Right hindlimb (tissue), 1 donor: Measurements from ENCODE around the gene MAPK1IP1L.
"Not testable (repeated sequence)": the region's sequence is repeated elsewhere in the genome, so short reads cannot be mapped to it uniquely, and the experiment has no call there.

Experiments
- DNase-seq: peaks from one replicate; pipeline ENCODE4 v3.0.0-alpha.2; 2018

The MAPK1IP1L gene

DNA sequence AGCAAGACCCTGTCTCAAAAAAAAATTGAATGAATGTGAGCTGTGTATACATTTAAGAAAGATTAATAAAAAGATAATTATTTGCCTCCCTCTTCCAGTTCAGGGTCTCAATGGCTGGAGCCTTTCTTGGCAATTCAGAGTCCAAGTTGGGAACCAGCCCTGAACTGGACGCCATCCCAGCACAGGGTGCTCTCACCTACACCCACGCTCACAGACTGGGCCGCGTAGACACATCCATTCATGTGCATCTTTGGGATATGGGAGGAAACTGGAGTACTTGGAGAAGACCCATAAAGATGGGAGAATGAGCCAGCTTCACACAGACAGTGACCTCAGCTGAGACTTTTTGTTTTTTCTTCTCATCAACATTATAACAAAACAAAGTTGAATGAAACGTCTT, 6.5 kb downstream of the MAPK1IP1L start:
- no peak for DNase-seq

DNA sequence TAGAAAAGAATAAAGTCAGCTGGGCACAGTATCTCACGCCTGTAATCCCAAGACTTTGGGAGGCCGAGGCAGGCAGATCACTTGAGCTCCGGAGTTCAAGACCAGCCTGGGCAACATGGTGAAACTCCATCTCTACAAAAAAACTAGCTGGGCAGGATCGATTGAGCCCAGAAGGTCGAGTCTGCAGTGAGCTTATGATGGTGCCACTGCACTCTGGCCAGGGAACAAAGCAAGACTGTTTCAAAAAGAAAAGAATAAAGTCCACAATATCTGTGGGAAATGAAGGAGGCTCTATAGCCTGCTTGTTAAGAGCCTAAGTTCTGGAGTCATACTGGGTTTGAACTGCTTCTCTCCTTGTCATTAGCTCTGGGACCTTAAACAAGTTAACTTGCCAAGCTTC, 7.9 kb downstream of the MAPK1IP1L start:
- no peak for DNase-seq

DNA sequence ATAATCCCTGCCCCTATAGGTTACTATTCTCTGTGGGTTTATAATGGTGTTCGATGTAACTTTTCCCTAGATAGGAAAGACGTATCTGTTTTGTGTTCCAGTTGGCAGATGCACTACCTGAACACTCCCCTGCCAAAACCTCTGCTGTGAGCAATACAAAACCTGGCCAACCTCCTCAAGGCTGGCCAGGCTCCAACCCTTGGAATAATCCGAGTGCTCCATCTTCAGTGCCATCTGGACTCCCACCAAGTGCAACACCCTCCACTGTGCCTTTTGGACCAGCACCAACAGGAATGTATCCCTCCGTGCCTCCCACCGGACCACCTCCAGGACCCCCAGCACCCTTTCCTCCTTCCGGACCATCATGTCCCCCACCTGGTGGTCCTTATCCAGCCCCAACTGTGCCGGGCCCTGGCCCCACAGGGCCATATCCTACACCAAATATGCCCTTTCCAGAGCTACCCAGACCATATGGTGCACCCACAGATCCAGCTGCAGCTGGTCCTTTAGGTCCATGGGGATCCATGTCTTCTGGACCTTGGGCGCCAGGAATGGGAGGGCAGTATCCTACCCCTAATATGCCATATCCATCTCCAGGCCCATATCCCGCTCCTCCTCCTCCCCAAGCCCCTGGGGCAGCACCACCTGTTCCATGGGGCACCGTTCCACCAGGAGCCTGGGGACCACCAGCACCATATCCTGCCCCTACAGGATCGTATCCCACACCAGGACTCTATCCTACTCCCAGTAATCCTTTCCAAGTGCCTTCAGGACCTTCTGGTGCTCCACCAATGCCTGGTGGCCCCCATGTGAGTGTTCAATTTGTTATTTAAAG, 11.3 kb downstream of the MAPK1IP1L start:
- no peak for DNase-seq

DNA sequence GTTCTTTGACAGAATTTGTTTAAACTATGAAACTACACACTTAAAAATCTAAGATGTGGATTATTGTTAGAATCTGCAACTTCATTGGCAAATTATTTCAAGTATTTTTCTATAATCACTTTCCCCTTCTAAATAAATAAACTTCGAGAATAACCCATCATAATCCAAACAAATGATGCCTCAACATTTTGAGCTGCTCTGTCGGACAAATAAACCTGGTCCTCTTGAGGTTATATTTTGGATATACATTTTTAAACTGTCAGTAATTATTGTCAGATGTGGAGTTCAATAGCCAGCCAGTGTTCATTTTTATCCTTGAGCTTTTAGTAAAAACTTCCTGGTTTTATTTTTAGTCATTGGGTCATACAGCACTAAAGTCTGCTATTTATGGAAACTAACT, 13.4 kb downstream of the MAPK1IP1L start:
- DNase-seq = not testable (repeated sequence)

DNA sequence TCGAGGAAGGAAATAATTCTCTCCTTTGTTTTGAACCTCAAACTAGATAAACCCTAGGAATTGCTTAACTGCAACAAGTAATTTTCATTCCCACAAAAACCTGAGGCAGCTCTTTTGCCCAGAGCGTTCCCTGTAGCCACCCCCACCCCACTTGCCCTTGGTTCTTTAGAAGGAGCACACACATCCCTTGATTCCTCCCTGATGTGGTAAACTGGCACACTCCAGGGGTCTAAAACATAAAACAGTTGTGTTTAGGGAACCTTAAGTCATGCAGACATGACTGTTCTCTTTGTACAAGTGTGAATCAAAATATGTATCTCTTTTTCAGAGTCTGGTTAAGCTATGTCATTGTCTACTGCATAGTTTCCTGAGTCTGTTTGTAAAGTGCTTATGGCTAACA, 14.0 kb downstream of the MAPK1IP1L start:
- no peak for DNase-seq

DNA sequence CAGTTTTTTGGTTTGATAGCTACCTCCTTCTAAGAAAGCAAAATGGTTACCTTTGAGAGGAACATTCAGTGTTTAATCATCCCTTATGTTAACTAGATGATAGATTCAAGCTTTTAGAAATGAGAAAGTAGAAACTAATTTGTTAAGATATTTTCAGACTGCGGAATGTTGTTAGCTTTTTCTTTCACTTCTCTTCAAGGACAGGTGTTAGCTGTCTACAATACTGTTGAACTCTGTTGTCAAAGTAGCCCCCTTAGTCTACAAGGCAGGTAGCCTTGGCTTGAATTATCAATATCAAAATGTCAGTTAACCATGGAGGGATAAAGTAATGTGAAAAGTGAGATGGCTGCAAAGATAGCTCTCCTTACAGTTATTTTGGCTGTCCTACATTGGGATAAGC, 14.8 kb downstream of the MAPK1IP1L start:
- no peak for DNase-seq

DNA sequence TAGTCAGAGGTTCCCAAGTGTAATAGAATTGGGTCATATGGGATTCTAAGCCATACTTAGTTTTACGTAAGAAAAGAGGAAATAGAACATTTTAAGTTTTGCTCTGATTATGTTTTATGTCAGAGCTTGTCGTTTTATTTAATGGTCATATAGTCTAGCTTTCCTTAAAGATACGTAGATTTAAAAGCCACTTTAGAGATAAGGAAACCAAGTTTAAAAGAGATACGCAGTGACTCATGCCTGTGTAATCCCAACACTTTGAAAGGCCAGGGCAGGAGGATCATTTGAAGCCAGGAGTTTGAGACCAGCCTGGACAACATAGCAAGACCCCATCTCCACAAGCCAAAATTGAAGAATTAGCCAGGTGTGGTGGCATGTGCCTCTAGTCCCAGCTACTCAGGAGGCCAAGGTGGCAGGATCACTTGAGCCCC, 19.5 kb downstream of the MAPK1IP1L start:
- no peak for DNase-seq

DNA sequence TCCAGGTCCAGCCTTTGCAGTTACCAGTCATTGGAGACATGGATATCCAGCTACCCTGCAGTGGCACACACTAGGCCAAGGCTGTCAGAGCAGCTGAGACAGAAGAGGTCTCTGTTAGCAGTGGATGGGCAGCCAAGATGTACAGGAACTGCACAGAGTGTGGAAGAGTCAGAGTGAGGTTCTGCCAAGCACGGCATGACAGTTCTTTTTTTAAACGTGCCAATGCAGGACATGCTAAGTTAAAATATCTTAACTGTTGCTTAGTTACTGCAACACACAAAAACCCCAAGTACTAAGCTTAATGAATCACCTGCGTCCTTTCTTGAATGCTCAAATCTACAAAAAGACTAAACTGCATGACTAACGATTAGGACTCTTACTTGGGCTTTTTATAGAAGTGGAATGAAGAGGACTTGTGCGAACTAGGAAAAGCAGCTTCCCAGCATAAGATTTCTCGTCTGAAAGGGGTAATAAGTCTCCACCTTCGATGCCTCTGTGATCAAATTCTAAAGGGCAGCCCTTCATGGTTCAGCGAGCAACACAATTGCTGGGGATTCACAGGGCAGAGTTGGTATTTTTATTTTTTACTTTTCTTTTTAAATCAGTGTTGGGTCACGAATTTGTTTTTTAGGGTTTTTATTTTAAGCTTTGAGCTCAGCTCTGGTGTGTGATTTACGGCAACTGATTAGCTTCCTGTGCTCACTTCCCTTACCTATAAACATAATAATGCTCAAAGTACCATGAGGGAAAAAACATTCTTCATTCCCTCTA, 20.6 kb downstream of the MAPK1IP1L start:
- peak; percentile 69 for DNase-seq

DNA sequence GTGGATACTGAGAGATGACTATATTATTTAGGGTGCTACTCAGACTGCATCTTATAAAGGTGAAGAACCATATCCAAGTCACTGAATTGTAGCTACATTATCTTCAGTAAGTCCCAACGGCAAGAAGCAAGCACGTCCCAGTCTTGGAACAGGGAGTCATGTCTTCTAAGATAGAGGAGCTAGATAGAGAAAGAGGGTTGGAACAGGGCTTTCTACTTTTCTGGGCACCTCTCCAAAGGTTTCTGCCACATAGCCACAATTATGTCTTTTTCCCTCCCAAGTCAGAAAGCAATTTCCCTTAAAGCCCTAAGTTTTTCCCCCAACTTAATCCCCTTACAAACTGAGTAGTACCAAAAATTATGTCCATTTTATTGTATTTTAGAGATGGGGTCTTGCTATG, 22.4 kb downstream of the MAPK1IP1L start:
- no peak for DNase-seq

DNA sequence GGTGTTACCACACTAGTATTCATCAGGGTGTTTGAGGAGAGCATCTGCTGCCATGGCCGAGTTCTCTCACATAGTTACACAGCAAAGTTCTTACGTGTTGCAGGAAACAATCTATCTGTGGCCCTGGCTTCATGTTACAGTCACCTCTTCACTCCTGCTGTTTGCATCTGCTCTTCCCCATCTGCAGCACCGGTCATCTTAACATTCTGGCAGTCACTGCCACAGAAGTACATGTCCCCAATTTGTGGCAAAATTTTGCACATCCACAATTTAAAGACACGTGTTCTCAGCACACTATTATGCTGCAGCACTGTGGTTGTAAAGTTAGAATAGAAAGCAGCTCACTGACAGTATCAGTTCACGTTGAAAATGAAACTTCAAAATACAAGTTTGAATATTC, 23.2 kb downstream of the MAPK1IP1L start:
- no peak for DNase-seq

DNA sequence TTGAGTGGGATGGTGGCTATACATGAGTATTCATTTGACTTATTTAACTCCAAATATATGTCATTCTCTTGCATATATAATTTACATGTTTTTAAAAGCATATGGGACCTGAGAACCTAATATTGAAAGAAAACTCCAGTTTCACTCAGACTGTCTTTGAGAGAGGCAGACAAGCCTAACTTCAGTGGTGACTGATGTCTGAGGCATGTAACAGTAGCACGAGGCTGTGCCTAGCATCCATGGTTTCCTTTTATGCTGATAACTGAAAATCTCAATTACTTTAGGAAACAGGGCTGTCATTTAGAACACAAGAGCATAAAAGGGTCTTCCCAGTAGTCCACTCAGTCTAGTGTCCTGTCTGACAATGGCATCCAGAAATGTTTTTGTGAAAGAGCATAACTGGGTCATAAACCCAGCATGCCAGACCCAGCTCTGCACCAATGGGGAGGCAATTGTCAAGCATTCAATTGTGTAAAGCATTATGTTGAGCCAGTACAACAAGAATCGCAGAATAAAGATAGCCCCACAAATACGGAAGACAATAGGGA, 24.3 kb downstream of the MAPK1IP1L start:
- no peak for DNase-seq

DNA sequence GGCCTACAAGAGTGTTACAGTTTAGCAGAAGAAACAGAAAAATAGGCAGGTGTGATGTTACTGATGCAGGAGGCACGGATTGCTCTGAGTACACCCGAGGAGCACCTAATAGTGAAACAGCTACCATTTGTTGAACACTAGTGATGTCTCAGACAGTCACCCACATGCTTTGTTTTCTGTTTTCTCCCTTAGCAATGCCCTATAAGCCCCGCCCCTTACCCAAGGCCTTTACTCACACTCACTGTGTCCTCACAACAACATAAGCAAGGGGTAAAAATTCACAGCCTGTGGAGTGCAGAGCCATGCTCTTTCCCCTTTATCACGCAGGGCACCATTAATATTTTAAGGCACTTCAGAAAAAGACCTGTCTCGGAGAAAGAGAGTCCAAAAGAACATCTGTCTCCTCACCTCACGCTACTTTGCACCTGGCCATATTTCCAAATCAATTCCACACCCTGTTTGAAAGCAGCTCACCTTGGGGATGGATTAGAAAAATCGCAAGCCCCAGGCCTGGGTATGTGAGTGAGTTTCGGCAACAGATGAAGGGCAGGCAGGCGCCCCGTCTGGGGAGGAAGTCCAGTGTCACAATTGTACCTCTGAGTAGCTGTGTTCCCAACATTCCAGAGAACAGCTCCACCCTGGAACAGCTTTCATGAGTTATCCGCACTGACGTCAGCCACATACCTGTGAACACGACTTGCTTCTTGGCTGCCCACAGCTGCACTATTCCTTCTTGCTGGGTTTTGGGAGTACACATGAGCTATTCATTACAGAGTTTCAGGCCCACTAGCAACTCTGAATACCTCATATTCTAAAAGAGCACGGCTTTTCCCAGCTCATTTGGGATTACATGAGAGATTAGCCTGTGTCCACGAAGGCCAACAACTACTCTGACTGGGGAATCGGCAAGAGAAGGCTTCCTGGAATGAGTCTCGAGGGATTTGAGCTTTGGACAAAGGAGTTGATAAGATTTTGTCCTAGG, 26.0 kb downstream of the MAPK1IP1L start:
- peak; percentile 59 for DNase-seq

DNA sequence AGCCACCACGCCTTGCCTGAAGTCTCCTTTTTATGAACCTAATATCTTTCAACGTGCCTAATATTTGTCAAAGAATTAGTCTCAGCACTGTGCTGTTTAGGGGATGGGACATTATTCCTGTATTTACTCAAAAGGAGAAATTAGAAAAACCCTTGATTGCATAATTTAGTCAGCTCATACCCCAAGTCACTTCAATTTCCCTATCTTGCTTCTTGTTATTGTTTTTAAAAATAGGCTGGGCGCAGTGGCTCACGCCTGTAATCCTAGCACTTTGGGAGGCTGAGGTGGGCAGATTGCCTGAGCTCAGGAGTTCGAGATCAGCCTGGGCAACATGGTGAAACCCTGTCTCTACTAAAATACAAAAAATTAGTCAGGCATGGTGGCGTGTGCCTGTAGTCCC, 28.5 kb downstream of the MAPK1IP1L start:
- not testable (repeated sequence) for DNase-seq

DNA sequence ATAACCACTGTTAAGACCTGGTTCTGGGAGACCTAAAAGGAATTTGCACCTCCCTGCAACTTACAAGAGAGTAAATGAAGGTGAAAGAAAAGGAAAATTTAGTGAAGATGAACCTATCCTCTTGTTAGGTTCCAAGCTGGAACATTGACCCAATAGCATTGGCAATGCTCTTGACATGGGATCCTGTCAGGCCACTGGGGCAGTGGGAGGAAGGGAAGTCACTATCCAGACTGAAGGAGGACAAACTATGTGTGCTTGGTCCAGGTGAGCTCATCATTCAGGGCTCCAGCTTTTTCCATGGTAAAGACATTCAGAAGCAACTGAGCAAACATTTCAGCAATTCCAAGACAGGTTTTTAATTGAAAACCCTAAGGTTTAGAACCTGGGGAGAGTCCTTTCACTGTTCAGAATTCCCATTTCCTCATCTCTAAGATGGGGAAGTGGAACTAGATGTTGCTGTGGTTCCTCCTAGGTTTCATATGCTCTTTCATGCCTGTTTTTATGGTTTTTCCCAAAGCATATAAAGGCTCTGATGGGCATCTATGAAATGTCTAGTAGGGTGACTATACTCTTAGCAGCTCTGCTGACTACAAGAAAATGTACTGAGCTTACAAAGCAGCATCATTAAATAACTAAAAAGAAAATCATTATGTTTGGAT, 33.1 kb downstream of the MAPK1IP1L start:
- DNase-seq = no peak

DNA sequence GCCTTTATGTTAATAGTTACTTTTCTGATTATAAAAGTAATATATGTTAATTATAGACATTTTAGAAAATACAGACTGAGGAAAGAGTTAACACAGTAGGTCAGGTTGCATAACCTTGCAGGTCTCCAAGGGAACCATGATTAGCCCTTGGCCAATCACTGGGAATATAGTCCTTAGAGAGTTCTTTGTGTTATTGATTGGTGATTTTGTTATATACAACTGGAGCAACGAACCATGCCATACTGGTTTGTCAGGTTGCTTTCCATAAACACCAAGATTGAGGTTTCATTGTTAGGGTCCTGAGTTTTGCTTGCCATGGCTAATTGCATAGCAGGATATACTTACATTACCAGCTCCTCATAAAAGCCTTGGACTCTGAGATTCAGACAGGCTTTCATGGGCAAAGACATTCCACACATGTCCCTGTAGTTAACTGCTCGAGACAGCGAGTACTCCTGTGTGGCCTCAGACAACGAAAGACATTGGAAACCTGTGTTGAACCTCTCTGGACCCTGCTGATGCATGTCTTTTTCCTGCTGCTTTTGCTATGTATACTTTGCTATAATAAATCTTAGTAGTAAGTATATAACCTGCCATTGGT, 33.7 kb downstream of the MAPK1IP1L start:
- no peak for DNase-seq

DNA sequence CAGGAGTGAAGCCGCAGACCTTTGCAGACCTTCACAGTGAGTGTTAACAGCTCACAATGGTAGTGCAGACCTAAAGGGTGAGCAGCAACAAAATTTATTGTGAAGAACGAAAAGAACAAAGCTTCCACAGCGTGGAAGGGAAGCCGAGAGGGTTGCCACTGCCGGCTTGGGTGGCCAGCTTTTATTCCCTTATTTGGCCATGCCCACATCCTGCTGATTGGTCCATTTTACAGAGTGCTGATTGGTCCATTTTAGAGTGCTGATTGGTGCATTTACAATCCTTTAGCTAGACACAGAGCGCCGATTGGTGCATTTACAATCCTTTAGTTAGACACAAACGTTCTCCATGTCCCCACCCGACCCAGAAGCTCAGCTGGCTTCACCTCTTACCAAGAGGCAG, 35.5 kb downstream of the MAPK1IP1L start:
- no peak for DNase-seq

DNA sequence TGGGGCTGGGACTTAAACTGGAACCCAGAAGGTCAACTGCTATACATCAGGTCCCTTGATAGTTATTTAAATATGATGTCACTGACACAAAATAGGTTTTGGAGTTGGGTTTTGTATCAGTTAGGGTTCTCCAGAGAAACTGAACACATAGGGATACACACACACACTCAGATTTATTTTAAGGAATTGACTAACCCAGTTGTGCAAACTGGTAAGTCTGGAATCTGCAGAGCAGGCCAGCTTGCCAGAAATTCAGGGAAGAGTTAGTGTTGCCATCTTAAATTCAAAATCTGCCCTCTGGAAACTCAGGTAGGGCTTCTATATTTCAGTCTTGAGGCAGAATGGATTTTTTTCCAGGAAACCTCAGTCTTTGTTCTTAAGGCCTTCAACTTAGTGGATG, 36.9 kb downstream of the MAPK1IP1L start:
- DNase-seq = no peak

DNA sequence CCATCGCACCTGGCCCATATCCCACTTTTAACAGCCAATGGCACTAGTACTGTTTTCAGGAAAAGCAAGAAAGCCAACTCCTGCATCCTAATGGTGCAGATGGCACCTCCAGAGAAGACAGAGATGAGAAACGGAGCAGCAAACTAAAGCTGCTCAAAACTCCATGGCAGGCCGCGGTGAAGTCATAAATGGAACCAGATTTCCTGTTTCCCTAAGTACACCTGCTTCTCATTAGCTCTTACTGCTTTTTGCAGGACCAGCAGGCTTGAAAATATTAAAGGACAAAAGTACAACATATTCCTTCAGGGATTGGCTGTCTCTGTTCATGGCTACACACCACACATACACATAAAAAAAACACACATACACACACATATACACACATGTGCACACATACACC, 40.9 kb downstream of the MAPK1IP1L start:
- peak; percentile 28 for DNase-seq

DNA sequence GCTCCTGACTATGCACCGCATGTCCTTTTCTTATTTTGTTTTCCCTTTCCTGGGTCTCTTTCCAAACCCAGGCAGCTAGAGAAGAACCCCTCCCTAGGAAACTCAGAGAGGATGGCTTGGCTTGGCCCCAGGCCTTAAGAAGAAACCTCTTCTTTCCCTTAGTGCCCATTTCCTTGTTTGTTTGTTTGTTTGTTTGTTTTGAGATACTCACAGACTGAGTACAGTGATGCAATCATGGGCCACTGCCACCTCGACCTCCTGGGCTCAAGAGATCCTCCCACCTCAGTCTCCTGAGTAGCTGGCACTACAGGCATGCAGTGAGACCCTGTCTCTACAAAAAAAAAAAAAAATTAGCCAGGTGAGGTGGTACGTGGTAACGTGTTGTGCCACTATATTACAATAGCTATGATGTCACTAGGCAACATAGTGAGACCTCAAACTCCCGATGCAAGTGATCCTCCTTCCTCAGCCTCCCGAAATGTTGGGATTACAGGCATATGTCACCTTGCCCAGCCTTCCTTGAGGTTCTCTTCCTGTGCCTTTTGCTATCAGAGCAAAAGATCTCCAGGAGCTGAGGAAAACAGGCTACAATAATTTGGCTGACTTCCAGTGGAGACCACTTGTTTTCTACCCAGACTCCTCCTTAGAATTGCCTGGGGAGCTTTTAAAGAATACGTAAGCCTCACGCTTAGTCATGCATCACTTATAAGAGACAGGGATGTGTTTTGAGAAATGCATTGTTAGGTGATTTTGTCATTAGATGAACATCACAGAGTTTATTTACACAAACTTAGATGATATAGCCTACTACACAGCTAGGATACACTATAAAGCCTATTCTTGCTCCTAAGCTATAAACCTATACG, 43.1 kb downstream of the MAPK1IP1L start:
- no peak for DNase-seq

DNA sequence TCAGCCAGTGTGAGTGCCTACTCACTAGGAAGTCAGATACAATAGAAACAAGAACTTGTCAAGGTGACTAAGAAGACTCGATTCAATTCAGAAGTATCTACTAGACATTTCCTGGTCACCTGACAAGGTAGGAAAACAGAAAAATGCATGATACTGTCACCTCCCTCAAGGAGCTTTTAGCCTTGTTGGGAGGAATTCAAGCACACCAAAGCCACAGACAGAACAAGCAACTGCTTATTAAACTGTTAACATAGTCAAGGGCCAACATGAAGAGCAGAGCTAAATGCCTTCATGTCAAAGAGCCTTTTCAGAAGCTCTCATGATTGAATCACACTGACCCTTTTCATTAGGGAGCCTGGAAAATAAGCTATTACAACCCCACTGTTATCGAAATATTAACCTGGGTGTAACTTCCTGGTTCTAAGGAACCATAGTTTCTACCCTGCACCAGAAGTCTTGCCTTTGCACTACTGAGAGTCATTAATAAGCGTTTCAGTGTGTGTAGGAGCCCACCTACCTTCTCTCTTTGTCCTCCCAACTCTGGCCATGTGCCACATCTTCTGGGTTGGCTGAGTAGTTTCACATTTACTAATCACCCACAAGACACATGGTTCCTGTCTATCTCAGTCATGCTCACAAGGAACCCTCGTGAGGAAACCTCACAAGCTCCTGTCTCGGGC, 46.6 kb downstream of the MAPK1IP1L start:
- no peak for DNase-seq
